GM12891 (cell line): Measurements from ENCODE around the gene LRRC63.
A peak's percentile ranks its signal among the peaks of the same experiment; 100 is the strongest.

Source experiments
- DNase-seq: peaks from one replicate; pipeline ENCODE4 v3.0.0; 2011; ENCODE audit warnings: low spot score; ENCODE audit not compliant: insufficient read length
- FAIRE-seq: peaks from 2 replicates; lab custom pipeline; 2011; peaks lifted over from hg19 to GRCh38; lab: Jason Lieb, UNC
- PAX5 ChIP-seq: IDR thresholded peaks from 2 replicates; pipeline ENCODE4 v1.6.1; 2011; ENCODE audit warnings: low read length, moderate library complexity, mild to moderate bottlenecking; ENCODE audit not compliant: insufficient read depth, severe bottlenecking
- POLR2A ChIP-seq: IDR thresholded peaks from 2 replicates; pipeline ENCODE4 v1.6.1; 2011; ENCODE audit warnings: low read depth, low read length, control low read depth
- POLR2AphosphoS5 ChIP-seq: IDR thresholded peaks from 2 replicates; pipeline ENCODE4 v1.6.1; 2011; ENCODE audit warnings: low read depth, low read length, control low read depth
- POU2F2 ChIP-seq: IDR thresholded peaks from 2 replicates; pipeline ENCODE4 v1.6.1; 2011; ENCODE audit warnings: low read depth, mild to moderate bottlenecking, control low read depth, low read length, moderate library complexity
- SPI1 ChIP-seq: IDR thresholded peaks from 2 replicates; pipeline ENCODE4 v1.6.1; 2011; ENCODE audit warnings: low read depth, low read length, control low read depth
- TAF1 ChIP-seq: IDR thresholded peaks from 2 replicates; pipeline ENCODE4 v1.6.1; 2011; ENCODE audit warnings: low read depth, low read length, control low read depth

LRRC63 gene

DNA sequence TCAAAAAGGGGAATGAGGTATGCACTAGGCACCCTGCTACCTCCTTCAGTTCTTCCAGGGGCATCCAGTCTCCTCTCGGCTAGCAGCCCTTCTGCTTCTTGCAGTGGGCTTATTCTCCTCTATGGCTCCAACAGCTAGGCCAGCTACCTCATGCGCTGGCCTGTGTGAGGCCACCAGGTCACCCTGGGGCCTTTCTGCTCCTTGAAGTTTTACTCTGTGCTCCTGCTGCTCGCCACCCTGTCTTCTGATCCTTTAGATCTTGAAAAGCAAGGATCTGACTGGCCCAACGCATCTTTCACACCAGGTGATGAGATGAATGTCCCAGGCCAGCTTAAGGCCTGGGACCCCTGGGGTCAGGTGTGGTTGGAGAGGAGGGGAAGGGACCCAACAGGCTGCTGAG lies 109.1 kb downstream of the LRRC63 start:
- TF ChIP-seq POLR2A (no peak), SPI1 (no peak)
- DNase-seq (no peak), FAIRE-seq (peak; percentile 26)

DNA sequence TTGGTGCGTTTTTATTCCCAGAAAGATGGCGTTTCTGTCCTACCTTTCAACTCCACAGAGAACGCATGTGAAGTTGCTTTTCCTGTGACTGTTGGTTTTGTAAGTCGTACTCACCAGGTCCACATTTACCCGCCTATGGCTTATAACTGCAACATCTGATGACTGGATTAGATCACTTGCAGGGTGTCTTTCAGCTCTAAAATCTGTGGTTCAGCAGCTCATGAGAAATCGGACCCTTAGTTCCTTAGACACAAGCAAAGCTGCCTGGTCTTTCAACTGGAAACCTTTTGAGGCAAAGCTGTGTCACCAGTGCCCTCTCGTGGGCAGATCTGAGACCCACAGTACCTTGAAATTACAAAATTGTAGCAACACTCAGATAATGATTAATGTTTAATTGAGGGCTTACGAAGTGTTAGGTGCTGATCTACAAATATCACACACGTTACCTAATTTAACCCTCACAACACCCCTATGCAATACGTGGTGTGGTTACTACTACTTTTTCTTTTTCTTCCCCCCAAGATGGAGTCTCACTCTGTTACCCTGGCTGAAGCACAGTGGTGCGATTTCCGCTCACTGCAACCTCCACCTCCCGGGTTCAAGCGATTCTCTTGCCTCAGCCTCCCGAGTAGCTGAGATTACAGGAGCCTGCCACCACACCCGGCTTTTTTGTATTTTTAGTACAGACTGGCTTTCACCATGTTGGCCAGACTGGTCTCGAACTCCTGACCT lies 109.9 kb downstream of the LRRC63 start:
- FAIRE-seq (peak; percentile 92), DNase-seq (peak; percentile 47)
- no peak for TF ChIP-seq POLR2A
- no peak for TF ChIP-seq POU2F2
- no peak for TF ChIP-seq POLR2AphosphoS5
- no peak for TF ChIP-seq SPI1
- no peak for TF ChIP-seq TAF1
- peak; percentile 35 for TF ChIP-seq PAX5

DNA sequence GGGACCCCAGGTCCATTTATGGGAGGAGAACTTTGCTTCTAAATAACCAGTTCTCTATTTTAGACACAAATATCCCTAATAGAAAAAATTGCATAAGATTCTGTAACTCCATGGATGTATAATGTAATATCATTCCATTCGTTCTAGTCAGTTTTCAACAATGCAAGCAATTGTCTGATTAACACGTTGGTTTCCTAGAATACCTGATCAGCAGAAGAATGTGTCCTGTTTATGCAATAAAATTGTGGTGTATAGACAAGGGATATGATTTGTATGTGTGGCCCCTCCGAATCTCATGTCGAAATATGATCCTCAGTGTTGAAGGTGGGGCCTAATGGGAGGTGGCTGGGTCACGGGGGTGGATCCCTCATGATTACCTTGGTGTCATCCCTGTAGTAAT lies 113.2 kb downstream of the LRRC63 start:
- TF ChIP-seq TAF1 (no peak), PAX5 (no peak), POLR2AphosphoS5 (no peak), POU2F2 (no peak), SPI1 (no peak), POLR2A (no peak)
- DNase-seq: no peak
- no peak for FAIRE-seq
